ENCODE data around the gene LHX6.

- no peak for TF ChIP-seq CTCF (IDR thresholded peaks at IDR 0.05)
- TF ChIP-seq POLR2A (IDR thresholded peaks at IDR 0.05): no peak
- no peak for TF ChIP-seq POLR2AphosphoS5 (IDR thresholded peaks at IDR 0.05)
Observed at GRCh38 chr9:122226142-122226757, 2.5 kb downstream of the LHX6 start.

All from upper lobe of left lung (tissue), 4 donors.